22Rv1 (cell line): ENCODE data around the gene SIPA1L3.

Experiments
- H3K27ac ChIP-seq: fragments of 450-650 bp; 2 replicates; pipeline ENCODE4 v1.5.1; 2017
- ZFX ChIP-seq: fragments of 450-650 bp; IDR thresholded peaks from 2 replicates; pipeline ENCODE4 v1.6.1; 2017; ENCODE audit warnings: antibody characterized with exemption, borderline replicate concordance
- TF ChIP-seq, protein P1 (sequence below): fragments of 450-650 bp; IDR thresholded peaks from 2 replicates; pipeline ENCODE4 v1.5.1; 2017; ENCODE audit warnings: mild to moderate bottlenecking

SIPA1L3 gene

GRCh38 chr19:38019396-38019724 lies 112.4 kb downstream of the SIPA1L3 start:
- TF ChIP-seq ZFX: no peak
- TF ChIP-seq, protein P1, sequence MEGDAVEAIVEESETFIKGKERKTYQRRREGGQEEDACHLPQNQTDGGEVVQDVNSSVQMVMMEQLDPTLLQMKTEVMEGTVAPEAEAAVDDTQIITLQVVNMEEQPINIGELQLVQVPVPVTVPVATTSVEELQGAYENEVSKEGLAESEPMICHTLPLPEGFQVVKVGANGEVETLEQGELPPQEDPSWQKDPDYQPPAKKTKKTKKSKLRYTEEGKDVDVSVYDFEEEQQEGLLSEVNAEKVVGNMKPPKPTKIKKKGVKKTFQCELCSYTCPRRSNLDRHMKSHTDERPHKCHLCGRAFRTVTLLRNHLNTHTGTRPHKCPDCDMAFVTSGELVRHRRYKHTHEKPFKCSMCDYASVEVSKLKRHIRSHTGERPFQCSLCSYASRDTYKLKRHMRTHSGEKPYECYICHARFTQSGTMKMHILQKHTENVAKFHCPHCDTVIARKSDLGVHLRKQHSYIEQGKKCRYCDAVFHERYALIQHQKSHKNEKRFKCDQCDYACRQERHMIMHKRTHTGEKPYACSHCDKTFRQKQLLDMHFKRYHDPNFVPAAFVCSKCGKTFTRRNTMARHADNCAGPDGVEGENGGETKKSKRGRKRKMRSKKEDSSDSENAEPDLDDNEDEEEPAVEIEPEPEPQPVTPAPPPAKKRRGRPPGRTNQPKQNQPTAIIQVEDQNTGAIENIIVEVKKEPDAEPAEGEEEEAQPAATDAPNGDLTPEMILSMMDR: no peak

GRCh38 chr19:38020311-38020710 lies 113.3 kb downstream of the SIPA1L3 start:
- TF ChIP-seq, protein P1: no peak
- no peak for TF ChIP-seq ZFX
- no peak overlapping the region for H3K27ac ChIP-seq

More at GRCh38 chr19:38019396-38019724, 112.4 kb downstream of the SIPA1L3 start:
- H3K27ac ChIP-seq: no peak overlapping the region

- TF ChIP-seq, protein P1: no peak
- TF ChIP-seq ZFX: no peak
- no peak overlapping the region for H3K27ac ChIP-seq
Observed at GRCh38 chr19:38021352-38021751, 114.3 kb downstream of the SIPA1L3 start.

DNA sequence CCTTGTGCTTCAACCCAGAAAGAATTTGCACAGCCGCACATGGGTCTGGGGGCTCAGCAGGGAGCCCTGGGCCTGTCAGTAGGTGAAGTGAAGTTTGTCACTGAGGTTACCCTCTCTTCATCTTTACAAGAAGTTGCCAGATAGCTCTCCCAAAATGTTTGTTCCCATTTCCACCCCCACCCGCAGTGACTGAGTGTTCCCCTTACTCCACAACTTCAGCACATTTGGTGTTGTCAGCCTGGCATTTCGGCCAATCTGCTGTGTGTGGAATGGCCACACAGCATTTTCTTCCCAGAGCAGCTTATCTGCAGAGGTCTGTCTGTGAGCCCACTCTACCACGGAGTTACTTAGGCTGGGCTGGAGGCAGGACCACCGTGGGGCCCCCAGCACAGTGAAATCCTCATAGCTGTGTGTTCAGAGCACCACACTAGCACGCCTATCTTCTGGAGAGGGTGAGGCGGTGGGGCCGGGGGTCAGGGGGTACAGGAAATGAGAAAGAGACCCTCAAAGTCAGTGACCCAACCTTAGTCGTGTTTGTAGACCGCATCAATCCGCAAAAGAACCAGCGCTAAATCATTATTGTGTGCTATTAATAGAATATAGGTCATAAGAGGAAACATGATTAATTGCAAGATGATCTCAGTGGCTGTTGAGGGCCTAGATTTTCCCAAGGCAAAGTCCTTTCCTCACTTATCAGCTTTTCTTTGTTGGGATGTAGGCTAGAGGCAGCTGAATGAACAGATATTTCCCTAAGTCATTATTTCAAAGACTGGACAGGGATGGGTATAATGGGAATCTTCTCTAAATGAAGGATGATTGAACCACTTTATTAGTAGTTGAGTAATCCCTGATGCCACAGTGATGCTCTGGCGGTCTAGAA lies 116.0 kb downstream of the SIPA1L3 start:
- TF ChIP-seq ZFX: no peak
- TF ChIP-seq, protein P1: no peak
- H3K27ac ChIP-seq: no peak overlapping the region

GRCh38 chr19:38023671-38024541 lies 116.9 kb downstream of the SIPA1L3 start:
- TF ChIP-seq, protein P1: no peak
- no peak for TF ChIP-seq ZFX
- H3K27ac ChIP-seq: no peak overlapping the region

DNA sequence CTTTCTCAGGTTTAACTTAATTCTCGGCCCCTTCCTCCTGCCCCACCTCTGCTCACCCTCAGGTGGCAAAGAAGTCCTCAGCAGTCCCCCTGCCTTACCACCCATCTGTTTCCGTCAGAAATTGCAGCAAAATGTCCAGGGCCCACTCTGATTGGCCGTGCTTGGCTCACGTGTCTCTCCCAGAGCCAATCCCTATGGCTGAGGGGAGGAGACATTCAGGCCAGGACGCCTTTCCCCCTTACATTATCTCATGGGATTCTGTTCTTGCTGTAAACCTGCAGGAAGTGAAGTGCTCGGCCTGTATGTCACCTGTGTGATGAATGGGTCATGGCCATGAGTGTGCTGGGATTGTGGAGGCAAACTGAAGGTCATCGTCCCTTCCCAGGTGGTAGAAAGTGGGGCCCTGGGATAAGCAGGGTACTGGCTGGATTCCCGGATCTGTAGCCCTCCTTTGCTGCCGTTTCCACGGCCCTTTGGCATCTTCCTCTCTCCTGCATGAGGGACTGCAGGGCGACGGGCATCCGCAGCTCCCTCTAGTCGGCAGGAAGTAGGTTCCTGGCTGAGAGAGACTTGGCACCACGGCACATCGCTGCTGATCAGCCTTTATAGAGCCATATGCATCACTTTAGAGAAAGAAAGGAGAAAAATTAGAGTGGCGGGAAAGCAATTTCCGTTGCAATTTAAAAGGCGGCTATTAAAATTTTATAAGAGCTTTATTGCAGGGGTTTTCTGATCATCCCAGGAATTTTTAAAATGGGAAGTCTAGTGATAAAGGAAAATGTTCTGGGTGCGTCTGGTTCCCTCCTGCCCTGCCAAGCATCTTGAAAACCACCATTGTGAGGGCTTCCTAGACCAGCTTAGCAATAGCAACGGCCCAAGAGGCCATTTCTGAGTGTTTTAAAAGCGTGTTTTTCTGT lies 118.2 kb downstream of the SIPA1L3 start:
- no peak overlapping the region for H3K27ac ChIP-seq
- TF ChIP-seq ZFX: no peak
- TF ChIP-seq, protein P1: no peak
